Fibroblast of villous mesenchyme (primary cell): ENCODE data around the gene PFAS. TPM values are rescaled to one million over a fixed set of nuclear protein-coding genes. Genes with fewer than 3 reads are reported as not detected.
"Not testable (repeated sequence)": the region's sequence is repeated elsewhere in the genome, so short reads cannot be mapped to it uniquely, and the experiment has no call there.

ENCODE experiments used
- DNase-seq: peaks from one replicate; pipeline ENCODE4 v3.0.0-alpha.2; 2010; ENCODE audit warnings: low read depth
- H3K4me3 ChIP-seq: 2 replicates; pipeline ENCODE4 v1.5.1; 2011; ENCODE audit warnings: low read depth, mild to moderate bottlenecking, low read length
- total RNA-seq: library from RNA; depleted of rRNA; stranded (reverse); fragments of >200 nt; gene quantifications from 2 replicates; pipeline ENCODE4 v1.2.3, GENCODE V29; 2012
- TF ChIP-seq, protein P1 (sequence below): IDR thresholded peaks from 2 replicates; pipeline ENCODE4 v1.5.1; 2012; ENCODE audit warnings: low read depth, mild to moderate bottlenecking, low read length; ENCODE audit not compliant: insufficient read depth

PFAS gene
- total RNA-seq, 1 donor: 41.9 TPM

- TF ChIP-seq, protein P1, sequence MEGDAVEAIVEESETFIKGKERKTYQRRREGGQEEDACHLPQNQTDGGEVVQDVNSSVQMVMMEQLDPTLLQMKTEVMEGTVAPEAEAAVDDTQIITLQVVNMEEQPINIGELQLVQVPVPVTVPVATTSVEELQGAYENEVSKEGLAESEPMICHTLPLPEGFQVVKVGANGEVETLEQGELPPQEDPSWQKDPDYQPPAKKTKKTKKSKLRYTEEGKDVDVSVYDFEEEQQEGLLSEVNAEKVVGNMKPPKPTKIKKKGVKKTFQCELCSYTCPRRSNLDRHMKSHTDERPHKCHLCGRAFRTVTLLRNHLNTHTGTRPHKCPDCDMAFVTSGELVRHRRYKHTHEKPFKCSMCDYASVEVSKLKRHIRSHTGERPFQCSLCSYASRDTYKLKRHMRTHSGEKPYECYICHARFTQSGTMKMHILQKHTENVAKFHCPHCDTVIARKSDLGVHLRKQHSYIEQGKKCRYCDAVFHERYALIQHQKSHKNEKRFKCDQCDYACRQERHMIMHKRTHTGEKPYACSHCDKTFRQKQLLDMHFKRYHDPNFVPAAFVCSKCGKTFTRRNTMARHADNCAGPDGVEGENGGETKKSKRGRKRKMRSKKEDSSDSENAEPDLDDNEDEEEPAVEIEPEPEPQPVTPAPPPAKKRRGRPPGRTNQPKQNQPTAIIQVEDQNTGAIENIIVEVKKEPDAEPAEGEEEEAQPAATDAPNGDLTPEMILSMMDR: no peak
- peak; percentile 92 for DNase-seq
- no peak overlapping the region for H3K4me3 ChIP-seq
Measured at GRCh38 chr17:8212312-8213180, 36.5 kb upstream of the PFAS start.

- DNase-seq, H3K4me3 ChIP-seq: not testable (repeated sequence)
Measured at GRCh38 chr17:8214000-8214399, 35.1 kb upstream of the PFAS start.

DNA sequence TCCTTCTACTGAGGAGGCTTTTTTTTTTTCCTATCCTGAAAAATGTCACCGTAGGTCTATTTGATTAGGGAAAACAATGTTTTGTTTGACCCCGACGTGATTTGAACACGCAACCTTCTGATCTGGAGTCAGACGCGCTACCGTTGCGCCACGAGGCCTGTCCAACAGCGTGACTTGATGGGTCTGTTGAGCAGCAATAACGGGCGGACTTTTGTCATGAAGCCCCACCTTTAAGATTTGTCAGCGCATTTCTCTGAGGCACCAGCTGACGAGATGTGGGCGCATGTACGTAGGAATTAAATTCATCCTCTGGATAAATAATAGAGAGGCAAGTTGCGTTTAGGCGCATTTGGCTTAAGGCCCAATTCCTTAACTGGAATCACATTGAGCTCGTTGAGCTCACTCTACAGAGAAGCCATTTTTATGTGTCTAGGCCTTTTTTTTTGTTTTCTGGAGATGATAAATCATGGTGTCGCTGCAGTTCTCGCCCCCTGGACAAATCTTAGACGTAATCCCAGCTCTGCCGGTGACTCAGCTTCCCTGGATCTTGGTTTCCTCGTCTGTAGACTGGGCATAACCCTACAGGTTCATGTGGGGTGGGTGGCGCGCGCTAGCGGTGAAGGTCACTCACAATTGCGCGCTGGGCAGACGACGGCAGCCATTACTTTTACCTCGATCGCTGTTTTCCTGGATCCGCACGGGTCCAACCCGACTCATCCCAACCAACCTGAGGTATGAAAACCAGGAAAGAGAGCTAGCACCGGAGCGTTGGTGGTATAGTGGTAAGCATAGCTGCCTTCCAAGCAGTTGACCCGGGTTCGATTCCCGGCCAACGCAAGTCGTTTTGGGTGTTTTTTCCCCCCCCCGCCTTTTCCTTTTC is 28.1 kb upstream of the PFAS start:
- peak; percentile 92 for DNase-seq
- peak overlapping the region; percentile 90 for H3K4me3 ChIP-seq
- TF ChIP-seq, protein P1: no peak

GRCh38 chr17:8221663-8222379 is 27.3 kb upstream of the PFAS start:
- TF ChIP-seq, protein P1: no peak
- peak overlapping the region; percentile 90 for H3K4me3 ChIP-seq
- peak; percentile 91 for DNase-seq

DNA sequence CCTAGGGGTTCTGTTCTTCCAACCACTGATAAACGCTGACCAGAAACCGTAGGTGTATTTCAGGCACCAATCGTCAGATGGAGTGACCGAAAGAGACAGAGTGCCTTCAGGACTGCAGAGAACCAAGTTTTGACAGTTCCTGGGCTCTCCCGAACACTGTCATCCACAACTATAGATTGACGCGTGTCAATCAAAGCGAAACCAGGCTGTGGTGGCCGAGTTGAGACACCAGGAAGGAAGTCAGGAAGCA is 26.8 kb upstream of the PFAS start:
- TF ChIP-seq, protein P1: no peak
- H3K4me3 ChIP-seq: peak overlapping the region; percentile 90
- no peak for DNase-seq

DNA sequence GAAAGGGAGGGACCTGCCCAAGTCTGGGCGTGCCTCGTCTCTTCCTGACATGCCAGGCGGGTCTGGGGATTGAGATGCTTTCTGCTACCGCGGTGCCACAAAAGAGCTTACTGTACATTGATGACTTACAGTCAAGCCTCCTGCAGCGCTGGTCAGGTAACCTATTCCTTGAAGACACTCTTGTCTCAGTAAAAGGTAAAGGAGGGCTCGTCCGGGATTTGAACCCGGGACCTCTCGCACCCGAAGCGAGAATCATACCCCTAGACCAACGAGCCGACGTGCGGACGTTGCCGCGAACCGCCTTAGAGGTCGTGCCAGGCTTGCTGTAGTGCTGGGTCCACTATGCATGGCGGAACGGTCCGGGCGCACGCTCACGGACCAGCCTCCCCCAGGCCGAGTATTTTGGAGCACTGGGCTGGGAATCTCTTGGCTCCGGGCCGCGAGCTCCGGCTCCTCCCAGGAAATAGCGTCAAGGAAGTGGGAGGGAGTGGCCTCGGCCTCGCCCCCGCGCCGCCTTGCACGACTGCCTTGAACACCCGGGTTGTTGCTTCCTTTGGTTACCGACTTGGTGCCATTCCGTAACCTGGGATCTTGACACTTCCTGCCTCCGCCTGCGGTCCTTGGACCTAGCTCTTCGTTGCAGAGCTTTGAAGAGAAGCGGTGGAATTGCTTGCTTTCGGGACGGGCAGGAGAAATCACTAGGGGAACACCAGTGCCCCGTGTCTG is 26.3 kb upstream of the PFAS start:
- TF ChIP-seq, protein P1: no peak
- peak overlapping the region; percentile 90 for H3K4me3 ChIP-seq
- peak; percentile 94 for DNase-seq
